ENCODE results near the gene TTLL13. TPM values are rescaled to one million over a fixed set of nuclear protein-coding genes. Genes with fewer than 3 reads are reported as not detected.

The TTLL13 gene
- total and polyA plus RNA-seq, 9 of the 15 experiments (the other 6 are each of a cell fraction or from before 2014, with no cell fraction given) = 0.05 to 0.24 (median 0.11) TPM; not detected in 1

DNA sequence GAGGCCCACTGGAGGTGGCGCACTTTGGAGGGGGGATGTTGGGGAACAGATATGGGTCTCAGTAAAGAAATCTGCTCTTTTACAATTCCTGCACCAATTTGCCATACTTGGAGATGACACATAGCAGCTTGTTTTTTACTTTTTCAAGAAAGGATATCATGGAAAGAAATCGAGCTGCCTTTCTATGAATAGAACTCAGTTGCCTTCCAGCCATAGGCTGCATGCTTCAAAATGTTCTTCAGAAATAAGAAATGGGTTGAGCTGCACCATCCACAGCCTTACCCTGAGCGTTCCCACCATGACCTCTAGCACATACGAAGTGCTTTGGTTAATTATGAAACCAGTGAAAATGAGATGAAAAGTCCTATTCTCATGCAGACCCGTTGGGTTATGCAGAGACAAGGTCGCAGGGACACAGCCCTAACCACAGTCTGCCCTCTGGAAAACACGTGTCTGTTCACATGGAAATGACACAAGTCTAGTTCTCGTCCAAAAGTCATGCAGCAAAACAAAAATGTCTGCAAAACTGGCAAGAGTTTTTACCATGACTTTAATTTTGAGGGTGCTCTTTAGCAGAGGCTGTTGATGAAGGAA lies 52.4 kb downstream of the TTLL13 start (continued):
- TF ChIP-seq, protein P1, sequence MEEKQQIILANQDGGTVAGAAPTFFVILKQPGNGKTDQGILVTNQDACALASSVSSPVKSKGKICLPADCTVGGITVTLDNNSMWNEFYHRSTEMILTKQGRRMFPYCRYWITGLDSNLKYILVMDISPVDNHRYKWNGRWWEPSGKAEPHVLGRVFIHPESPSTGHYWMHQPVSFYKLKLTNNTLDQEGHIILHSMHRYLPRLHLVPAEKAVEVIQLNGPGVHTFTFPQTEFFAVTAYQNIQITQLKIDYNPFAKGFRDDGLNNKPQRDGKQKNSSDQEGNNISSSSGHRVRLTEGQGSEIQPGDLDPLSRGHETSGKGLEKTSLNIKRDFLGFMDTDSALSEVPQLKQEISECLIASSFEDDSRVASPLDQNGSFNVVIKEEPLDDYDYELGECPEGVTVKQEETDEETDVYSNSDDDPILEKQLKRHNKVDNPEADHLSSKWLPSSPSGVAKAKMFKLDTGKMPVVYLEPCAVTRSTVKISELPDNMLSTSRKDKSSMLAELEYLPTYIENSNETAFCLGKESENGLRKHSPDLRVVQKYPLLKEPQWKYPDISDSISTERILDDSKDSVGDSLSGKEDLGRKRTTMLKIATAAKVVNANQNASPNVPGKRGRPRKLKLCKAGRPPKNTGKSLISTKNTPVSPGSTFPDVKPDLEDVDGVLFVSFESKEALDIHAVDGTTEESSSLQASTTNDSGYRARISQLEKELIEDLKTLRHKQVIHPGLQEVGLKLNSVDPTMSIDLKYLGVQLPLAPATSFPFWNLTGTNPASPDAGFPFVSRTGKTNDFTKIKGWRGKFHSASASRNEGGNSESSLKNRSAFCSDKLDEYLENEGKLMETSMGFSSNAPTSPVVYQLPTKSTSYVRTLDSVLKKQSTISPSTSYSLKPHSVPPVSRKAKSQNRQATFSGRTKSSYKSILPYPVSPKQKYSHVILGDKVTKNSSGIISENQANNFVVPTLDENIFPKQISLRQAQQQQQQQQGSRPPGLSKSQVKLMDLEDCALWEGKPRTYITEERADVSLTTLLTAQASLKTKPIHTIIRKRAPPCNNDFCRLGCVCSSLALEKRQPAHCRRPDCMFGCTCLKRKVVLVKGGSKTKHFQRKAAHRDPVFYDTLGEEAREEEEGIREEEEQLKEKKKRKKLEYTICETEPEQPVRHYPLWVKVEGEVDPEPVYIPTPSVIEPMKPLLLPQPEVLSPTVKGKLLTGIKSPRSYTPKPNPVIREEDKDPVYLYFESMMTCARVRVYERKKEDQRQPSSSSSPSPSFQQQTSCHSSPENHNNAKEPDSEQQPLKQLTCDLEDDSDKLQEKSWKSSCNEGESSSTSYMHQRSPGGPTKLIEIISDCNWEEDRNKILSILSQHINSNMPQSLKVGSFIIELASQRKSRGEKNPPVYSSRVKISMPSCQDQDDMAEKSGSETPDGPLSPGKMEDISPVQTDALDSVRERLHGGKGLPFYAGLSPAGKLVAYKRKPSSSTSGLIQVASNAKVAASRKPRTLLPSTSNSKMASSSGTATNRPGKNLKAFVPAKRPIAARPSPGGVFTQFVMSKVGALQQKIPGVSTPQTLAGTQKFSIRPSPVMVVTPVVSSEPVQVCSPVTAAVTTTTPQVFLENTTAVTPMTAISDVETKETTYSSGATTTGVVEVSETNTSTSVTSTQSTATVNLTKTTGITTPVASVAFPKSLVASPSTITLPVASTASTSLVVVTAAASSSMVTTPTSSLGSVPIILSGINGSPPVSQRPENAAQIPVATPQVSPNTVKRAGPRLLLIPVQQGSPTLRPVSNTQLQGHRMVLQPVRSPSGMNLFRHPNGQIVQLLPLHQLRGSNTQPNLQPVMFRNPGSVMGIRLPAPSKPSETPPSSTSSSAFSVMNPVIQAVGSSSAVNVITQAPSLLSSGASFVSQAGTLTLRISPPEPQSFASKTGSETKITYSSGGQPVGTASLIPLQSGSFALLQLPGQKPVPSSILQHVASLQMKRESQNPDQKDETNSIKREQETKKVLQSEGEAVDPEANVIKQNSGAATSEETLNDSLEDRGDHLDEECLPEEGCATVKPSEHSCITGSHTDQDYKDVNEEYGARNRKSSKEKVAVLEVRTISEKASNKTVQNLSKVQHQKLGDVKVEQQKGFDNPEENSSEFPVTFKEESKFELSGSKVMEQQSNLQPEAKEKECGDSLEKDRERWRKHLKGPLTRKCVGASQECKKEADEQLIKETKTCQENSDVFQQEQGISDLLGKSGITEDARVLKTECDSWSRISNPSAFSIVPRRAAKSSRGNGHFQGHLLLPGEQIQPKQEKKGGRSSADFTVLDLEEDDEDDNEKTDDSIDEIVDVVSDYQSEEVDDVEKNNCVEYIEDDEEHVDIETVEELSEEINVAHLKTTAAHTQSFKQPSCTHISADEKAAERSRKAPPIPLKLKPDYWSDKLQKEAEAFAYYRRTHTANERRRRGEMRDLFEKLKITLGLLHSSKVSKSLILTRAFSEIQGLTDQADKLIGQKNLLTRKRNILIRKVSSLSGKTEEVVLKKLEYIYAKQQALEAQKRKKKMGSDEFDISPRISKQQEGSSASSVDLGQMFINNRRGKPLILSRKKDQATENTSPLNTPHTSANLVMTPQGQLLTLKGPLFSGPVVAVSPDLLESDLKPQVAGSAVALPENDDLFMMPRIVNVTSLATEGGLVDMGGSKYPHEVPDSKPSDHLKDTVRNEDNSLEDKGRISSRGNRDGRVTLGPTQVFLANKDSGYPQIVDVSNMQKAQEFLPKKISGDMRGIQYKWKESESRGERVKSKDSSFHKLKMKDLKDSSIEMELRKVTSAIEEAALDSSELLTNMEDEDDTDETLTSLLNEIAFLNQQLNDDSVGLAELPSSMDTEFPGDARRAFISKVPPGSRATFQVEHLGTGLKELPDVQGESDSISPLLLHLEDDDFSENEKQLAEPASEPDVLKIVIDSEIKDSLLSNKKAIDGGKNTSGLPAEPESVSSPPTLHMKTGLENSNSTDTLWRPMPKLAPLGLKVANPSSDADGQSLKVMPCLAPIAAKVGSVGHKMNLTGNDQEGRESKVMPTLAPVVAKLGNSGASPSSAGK (IDR thresholded peaks at IDR 0.05) = peak; percentile 45; the same call in 1 of the 2 replicates
- 0 out of 2 replicates have a peak, but pooled peaks have one; percentile 6 for TF ChIP-seq NR2C2 (CRISPR knock-in tag; IDR thresholded peaks at IDR 0.05)
- no peak for TF ChIP-seq NR2C2 (tag; IDR thresholded peaks at IDR 0.05)
- TF ChIP-seq CHCHD3 (CRISPR knock-in tag; IDR thresholded peaks at IDR 0.05) = no peak
- TF ChIP-seq, protein P2, sequence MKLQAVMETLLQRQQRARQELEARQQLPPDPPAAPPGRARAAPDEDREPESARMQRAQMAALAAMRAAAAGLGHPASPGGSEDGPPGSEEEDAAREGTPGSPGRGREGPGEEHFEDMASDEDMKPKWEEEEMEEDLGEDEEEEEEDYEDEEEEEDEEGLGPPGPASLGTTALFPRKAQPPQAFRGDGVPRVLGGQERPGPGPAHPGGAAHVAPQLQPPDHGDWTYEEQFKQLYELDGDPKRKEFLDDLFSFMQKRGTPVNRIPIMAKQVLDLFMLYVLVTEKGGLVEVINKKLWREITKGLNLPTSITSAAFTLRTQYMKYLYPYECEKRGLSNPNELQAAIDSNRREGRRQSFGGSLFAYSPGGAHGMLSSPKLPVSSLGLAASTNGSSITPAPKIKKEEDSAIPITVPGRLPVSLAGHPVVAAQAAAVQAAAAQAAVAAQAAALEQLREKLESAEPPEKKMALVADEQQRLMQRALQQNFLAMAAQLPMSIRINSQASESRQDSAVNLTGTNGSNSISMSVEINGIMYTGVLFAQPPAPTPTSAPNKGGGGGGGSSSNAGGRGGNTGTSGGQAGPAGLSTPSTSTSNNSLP (IDR thresholded peaks at IDR 0.05; ENCODE audit: borderline replicate concordance, low read depth, low read length) = no peak
- TF ChIP-seq, protein P3, sequence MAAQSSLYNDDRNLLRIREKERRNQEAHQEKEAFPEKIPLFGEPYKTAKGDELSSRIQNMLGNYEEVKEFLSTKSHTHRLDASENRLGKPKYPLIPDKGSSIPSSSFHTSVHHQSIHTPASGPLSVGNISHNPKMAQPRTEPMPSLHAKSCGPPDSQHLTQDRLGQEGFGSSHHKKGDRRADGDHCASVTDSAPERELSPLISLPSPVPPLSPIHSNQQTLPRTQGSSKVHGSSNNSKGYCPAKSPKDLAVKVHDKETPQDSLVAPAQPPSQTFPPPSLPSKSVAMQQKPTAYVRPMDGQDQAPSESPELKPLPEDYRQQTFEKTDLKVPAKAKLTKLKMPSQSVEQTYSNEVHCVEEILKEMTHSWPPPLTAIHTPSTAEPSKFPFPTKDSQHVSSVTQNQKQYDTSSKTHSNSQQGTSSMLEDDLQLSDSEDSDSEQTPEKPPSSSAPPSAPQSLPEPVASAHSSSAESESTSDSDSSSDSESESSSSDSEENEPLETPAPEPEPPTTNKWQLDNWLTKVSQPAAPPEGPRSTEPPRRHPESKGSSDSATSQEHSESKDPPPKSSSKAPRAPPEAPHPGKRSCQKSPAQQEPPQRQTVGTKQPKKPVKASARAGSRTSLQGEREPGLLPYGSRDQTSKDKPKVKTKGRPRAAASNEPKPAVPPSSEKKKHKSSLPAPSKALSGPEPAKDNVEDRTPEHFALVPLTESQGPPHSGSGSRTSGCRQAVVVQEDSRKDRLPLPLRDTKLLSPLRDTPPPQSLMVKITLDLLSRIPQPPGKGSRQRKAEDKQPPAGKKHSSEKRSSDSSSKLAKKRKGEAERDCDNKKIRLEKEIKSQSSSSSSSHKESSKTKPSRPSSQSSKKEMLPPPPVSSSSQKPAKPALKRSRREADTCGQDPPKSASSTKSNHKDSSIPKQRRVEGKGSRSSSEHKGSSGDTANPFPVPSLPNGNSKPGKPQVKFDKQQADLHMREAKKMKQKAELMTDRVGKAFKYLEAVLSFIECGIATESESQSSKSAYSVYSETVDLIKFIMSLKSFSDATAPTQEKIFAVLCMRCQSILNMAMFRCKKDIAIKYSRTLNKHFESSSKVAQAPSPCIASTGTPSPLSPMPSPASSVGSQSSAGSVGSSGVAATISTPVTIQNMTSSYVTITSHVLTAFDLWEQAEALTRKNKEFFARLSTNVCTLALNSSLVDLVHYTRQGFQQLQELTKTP (IDR thresholded peaks at IDR 0.05; ENCODE audit: low read depth in 1 of 2, partially characterized antibody in 2 of 2) = peak in 1 of 2 experiments; percentile 78
- no peak for TF ChIP-seq PHF21A (IDR thresholded peaks at IDR 0.05; ENCODE audit: borderline replicate concordance, low read depth)

Data from K562 (cell line).